ENCODE measurements around the gene RAB34.
"Not testable (repeated sequence)": the region's sequence is repeated elsewhere in the genome, so short reads cannot be mapped to it uniquely, and the experiment has no call there.

RAB34 gene

DNA sequence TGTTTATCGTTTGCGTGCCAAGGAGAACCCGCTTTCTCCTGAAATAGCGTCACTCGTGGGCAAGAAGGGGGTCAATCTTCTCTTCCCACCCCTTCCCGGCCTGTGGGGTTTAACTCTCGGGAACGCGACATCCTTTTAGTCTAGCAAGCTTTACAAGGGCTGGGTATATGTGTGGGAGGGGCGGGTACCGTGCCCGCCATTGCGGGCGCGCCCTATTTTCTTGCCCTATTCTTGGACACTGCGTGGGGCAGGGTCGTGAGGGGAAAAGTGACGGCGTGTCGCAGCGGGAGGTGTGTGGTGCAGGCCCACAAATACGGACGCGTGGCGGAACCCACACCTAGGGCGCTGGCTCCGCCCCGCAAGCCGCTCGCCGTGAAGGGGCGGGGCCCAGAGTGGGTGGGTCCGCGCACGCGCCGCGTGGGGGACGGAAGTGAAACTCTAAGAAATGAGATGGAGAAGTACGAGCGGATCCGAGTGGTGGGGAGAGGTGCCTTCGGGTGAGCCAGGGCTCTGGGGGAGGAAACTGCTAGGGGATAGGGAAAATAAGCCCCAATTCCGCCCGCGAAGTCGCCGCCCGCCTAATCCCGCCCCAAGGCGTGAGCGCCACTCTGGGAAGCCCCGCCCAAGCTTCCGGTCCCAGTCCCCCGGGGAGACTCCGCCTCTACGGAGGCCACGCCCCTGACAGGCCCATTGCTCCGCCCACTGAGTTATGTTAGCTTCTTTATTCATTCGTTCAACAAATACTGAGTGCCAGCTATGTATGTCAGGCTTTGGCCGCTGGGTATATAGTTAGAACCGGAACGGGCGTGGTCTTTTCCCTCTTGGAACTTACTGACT, 10.9 kb upstream of the RAB34 start, which contains the start of gene NEK8:
Gene NEK8 (plus strand): TSS at position 425 of the 837 bp plus-strand sequence. CDS start 26 bp downstream, at position 451.
- peak within 1 kb of the TSS; percentile 86 for H3K4me3 ChIP-seq (ENCODE audit: low read length)
- TF ChIP-seq CTCF (IDR thresholded peaks at IDR 0.05; ENCODE audit: insufficient read depth, low read depth, low read length, missing control alignments) = no peak
- DNase-seq (ENCODE audit: low read depth) = peak; percentile 98

DNA sequence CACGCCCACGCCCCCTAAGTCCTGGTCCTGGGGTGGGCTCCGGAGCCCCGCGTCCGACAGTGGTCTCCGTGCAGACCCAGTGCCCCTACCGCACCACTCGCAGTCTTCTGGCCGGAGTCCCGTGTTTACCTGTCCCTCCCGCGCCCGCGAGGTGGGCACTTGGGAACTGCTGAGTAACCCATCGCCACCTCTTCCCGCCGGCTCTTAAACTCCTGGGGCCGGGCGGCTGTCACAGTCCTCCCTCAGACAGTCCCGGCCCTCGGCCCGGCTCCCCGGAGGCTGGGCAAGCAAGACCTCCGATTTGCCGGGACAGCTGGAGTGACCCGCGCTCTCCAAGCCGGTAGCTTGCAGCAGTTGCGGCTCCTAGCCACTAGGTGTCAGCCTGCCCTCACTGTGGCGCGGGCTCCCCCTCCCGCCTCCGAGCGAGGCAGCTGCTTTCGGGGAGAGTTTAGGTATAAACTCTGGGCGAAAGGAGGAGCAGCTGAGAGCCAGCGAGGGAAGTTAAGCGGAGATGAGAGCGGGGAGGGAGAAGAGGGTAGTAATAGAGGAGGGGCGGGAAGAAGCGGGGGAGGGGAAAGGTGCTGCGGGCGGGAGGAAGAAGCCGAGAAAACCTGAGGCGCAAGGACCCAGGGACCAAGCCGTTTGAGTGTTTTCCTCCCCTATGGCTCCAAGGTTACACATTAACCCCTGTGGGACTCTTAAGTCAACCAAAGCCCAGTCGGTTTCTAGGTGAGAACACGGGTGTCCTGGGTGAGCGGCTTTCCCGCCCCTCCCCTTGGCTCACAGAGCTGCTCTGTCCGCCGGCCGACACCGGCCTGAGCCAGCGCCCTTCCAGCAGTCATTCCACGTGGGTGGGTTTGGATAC, 9.2 kb upstream of the RAB34 start:
- peak; percentile 94 for DNase-seq (ENCODE audit: low read depth)
- peak; percentile 96 for TF ChIP-seq CTCF (IDR thresholded peaks at IDR 0.05; ENCODE audit: insufficient read depth, low read depth, low read length, missing control alignments)
- peak overlapping the region; percentile 70 for H3K4me3 ChIP-seq (ENCODE audit: low read length)

DNA sequence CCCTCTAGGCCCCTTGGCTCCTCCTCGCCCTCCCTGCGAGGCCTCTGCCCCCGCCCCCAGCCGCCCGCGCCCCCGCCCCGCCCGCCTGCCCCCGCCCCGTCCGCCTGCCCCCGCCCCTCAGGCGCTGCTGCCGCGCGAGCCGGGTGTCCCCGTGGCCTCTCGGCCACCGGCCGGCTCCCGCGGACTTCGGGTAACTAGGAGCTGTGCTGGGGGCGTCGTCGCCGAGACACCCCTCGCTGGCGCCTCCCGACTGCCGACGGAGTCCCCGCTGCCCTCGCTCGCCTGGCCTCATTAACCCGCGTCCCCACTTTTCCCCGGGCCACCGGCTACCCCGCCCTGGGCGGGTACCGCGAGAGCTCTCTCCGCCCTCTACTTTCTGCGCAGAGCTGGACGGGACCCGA, 8.6 kb upstream of the RAB34 start, which contains the start of gene TLCD1:
Gene TLCD1 (minus strand): TSS at position 8 of the 401 bp plus-strand sequence. CDS start 136 bp downstream, outside the sequence.
- peak within 1 kb of the TSS; percentile 70 for H3K4me3 ChIP-seq (ENCODE audit: low read length)
- peak; percentile 66 for DNase-seq (ENCODE audit: low read depth)
- no peak for TF ChIP-seq CTCF (IDR thresholded peaks at IDR 0.05; ENCODE audit: insufficient read depth, low read depth, low read length, missing control alignments)

DNA sequence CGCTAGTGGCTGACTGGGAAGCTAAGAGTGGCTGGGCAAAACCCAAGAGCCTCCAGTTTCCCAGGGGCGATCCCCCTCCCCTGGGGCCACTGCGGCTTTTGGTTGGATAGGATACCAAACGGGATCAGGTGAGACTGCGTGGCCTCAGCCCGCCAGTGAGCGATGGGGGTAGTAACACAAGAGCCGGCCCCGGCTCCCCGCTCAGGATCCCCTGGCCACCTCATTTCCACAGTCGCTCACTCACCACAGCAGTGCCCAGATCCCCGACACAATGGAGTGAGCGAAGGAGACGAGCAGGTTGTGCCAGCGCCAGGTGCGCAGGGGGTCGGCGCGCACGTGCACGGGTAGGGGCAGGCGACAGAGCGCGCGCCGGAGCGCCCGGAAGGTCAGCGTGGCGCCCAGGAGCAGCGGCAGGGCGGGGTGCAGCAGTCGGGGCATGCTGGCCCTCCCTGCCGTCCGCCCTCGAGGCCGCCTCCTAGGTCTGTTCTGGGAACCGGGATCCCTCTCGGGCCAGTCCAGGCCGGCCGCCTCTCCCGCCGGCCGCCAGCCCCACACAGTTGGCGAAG, 8.1 kb upstream of the RAB34 start:
- DNase-seq (ENCODE audit: low read depth) = peak; percentile 80
- TF ChIP-seq CTCF (IDR thresholded peaks at IDR 0.05; ENCODE audit: insufficient read depth, low read depth, low read length, missing control alignments) = no peak

GRCh38 chr17:28725166-28725659, 7.5 kb upstream of the RAB34 start:
- H3K4me3 ChIP-seq (ENCODE audit: low read length) = peak overlapping the region; percentile 70
- peak; percentile 17 for TF ChIP-seq CTCF (IDR thresholded peaks at IDR 0.05; ENCODE audit: insufficient read depth, low read depth, low read length, missing control alignments)
- DNase-seq (ENCODE audit: low read depth) = peak; percentile 61

More for the DNA sequence above, 8.1 kb upstream of the RAB34 start:
- H3K4me3 ChIP-seq (ENCODE audit: low read length) = peak overlapping the region; percentile 70

DNA sequence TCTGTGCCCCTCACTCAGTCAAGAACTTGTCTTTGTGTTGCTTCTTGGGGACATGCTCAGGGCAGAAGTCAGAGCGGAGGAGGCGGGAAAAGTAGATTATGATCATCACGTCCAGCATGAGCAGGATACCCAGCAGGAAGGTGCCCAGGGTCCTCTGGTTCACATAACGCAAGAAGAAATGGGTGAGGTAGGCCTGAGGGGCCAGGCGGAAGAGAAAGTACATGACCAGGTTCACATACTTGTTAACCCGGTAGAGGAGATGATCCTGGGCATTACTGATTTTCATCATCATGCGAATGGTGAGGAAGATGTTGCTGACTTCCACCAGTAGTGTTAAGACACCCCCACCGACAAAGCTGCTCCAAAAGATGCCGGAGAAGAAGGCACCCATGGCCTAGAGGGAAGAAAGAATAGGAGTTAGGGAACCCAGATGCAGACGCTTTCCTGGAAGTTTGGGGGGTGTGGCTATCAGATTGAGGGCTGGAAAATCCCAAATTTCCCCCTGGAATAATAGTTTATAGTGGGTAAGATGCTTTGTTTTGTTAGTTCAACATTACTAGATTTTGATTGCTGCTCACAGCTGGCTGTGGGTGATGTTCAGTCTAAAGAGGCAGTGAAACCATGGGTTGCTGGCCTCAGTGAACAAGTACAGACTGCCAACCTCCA, 7.0 kb upstream of the RAB34 start:
- DNase-seq (ENCODE audit: low read depth) = peak; percentile 22
- peak overlapping the region; percentile 70 for H3K4me3 ChIP-seq (ENCODE audit: low read length)
- TF ChIP-seq CTCF (IDR thresholded peaks at IDR 0.05; ENCODE audit: insufficient read depth, low read depth, low read length, missing control alignments) = no peak

- DNase-seq (ENCODE audit: low read depth) = peak; percentile 51
- not testable (repeated sequence) for H3K4me3 ChIP-seq (ENCODE audit: low read length)
Measured at GRCh38 chr17:28723836-28724499, 6.3 kb upstream of the RAB34 start.

All from epithelial cell of esophagus (primary cell).